ENCODE data around the gene DHX38.
A peak's percentile ranks its signal among the peaks of the same experiment; 100 is the strongest.

DHX38 gene

DNA sequence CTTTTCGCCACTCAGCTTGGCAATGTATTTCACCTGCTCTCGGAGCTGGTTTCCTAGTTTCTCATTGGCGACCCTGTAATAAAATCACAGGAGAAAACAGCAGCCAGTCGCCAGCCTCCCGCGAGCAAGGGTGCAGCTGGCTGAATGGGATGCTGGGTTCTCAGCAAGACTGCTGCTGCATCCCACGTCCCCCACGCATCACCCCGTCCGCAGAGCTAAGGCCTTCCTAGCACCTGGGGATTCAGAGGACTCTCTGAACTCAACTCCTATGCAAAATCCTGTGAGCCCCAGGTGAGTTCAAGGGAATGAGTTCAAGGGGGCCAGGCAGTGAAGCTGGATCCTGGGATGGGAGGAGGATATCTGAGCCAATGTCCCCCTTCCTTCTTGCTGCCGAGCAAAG lies 29.3 kb downstream of the DHX38 start:
- Mint-ChIP-seq H3K36me3 (no peaks in the 10 kb centered on the region), H3K4me1 (no peaks in the 10 kb centered on the region), H3K27ac (no peak overlapping the region), H3K27me3 (peaks cover 11% of the 10 kb centered on the region), H3K4me3 (no peak overlapping the region), H3K9me3 (no peaks in the 10 kb centered on the region)
- DNase-seq = no peak
- CTCF ChIA-PET = interaction anchor here (1.3 kb wide), 1 partner anchor 344 kb away, joined by 3 read pairs; no protein-coding TSS in a partner anchor

GRCh38 chr16:72123426-72123825 lies 29.8 kb downstream of the DHX38 start:
- Mint-ChIP-seq H3K36me3 (no peaks in the 10 kb centered on the region), H3K4me3 (no peak overlapping the region), H3K9me3 (no peaks in the 10 kb centered on the region), H3K27me3 (peaks cover 11% of the 10 kb centered on the region), H3K27ac (no peak overlapping the region), H3K4me1 (no peaks in the 10 kb centered on the region)
- DNase-seq = no peak
- CTCF ChIA-PET = interaction anchor here (2.1 kb wide), 1 partner anchor 343 kb away, joined by 15 read pairs; no protein-coding TSS in a partner anchor

DNA sequence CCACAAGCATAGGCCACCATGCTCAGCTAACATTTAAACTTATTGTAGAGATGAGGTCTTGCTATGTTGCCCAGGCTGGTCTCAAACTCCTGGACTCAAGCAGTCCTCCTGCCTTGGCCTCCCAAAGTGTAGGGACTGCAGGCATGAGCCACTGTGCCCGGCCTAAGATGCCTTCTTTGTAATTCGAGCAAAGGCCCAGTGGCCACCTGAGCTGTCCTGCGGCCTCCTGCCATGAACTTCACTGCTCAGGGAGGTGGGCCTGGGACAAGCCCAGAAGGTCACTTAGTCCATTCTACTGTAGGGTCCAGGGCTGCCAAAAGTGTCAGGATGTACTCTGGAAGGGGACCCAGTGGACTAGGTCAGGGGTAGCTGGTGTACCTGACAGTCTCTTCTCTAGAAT lies 30.5 kb downstream of the DHX38 start:
- DNase-seq = no peak
- Mint-ChIP-seq H3K36me3 (no peaks in the 10 kb centered on the region), H3K4me3 (no peak overlapping the region), H3K27me3 (peaks cover 16% of the 10 kb centered on the region), H3K4me1 (no peaks in the 10 kb centered on the region), H3K9me3 (no peaks in the 10 kb centered on the region), H3K27ac (no peak overlapping the region)
- CTCF ChIA-PET = interaction anchor here (0.5 to 2.1 kb wide), 10 partner anchors 12 to 1755 kb away, joined by 3 to 15 read pairs (median 3); partner anchors contain the start of gene PMFBP1

- CTCF ChIA-PET = interaction anchor here (0.5 to 2.1 kb wide), 13 partner anchors 12 to 1983 kb away, joined by 3 to 15 read pairs (median 3); partner anchors contain the start of gene PMFBP1
Measured at GRCh38 chr16:72124761-72125634, 31.4 kb downstream of the DHX38 start.

GRCh38 chr16:72125635-72126428 lies 32.2 kb downstream of the DHX38 start:
- no peak for DNase-seq
- Mint-ChIP-seq H3K4me3 (no peak overlapping the region), H3K36me3 (no peaks in the 10 kb centered on the region), H3K4me1 (no peaks in the 10 kb centered on the region), H3K27ac (no peak overlapping the region), H3K27me3 (peaks cover 24% of the 10 kb centered on the region), H3K9me3 (no peaks in the 10 kb centered on the region)
- CTCF ChIA-PET = interaction anchor here (0.6 to 2.1 kb wide), 7 partner anchors 12 to 1982 kb away, joined by 3 to 15 read pairs (median 3); no protein-coding TSS in a partner anchor

More at GRCh38 chr16:72124761-72125634, 31.4 kb downstream of the DHX38 start:
- no peak overlapping the region for H3K27ac Mint-ChIP-seq
- no peaks in the 10 kb centered on the region for H3K9me3 Mint-ChIP-seq
- DNase-seq = peak; percentile 72
- no peak overlapping the region for H3K4me3 Mint-ChIP-seq
- H3K27me3 Mint-ChIP-seq = peaks cover 16% of the 10 kb centered on the region
- no peaks in the 10 kb centered on the region for H3K4me1 Mint-ChIP-seq
- no peaks in the 10 kb centered on the region for H3K36me3 Mint-ChIP-seq

GRCh38 chr16:72126429-72126765 lies 32.8 kb downstream of the DHX38 start:
- H3K27me3 Mint-ChIP-seq = peaks cover 25% of the 10 kb centered on the region
- DNase-seq = no peak
- H3K9me3 Mint-ChIP-seq = no peaks in the 10 kb centered on the region
- CTCF ChIA-PET = no interaction called here
- H3K36me3 Mint-ChIP-seq = no peaks in the 10 kb centered on the region
- H3K4me3 Mint-ChIP-seq = no peak overlapping the region
- no peaks in the 10 kb centered on the region for H3K4me1 Mint-ChIP-seq
- no peak overlapping the region for H3K27ac Mint-ChIP-seq

DNA sequence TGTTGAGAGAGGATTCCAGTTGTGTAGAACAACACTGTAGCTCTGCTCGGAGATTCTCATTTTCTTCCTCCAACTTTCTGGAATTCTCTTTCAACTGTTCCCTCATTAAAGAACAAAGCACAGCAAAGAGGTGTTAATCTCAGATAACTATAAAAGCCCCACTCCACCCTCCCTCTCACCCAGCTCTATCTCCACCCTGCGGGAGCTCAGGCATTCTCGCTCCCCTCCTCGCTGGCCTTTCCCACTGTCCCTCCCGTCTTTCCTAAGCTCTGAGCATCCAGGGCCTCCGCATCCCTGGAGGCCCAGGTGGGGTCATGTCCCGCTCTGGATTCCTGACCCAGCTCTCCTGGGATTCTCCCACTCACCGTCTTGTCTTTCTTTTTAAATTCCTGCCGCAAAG lies 35.1 kb downstream of the DHX38 start:
- no peaks in the 10 kb centered on the region for H3K36me3 Mint-ChIP-seq
- CTCF ChIA-PET = interaction anchor here (2.0 kb wide), 1 partner anchor 338 kb away, joined by 8 read pairs; no protein-coding TSS in a partner anchor
- H3K4me3 Mint-ChIP-seq = no peak overlapping the region
- no peaks in the 10 kb centered on the region for H3K9me3 Mint-ChIP-seq
- no peaks in the 10 kb centered on the region for H3K4me1 Mint-ChIP-seq
- peaks cover 25% of the 10 kb centered on the region for H3K27me3 Mint-ChIP-seq
- no peak overlapping the region for H3K27ac Mint-ChIP-seq
- no peak for DNase-seq

DNA sequence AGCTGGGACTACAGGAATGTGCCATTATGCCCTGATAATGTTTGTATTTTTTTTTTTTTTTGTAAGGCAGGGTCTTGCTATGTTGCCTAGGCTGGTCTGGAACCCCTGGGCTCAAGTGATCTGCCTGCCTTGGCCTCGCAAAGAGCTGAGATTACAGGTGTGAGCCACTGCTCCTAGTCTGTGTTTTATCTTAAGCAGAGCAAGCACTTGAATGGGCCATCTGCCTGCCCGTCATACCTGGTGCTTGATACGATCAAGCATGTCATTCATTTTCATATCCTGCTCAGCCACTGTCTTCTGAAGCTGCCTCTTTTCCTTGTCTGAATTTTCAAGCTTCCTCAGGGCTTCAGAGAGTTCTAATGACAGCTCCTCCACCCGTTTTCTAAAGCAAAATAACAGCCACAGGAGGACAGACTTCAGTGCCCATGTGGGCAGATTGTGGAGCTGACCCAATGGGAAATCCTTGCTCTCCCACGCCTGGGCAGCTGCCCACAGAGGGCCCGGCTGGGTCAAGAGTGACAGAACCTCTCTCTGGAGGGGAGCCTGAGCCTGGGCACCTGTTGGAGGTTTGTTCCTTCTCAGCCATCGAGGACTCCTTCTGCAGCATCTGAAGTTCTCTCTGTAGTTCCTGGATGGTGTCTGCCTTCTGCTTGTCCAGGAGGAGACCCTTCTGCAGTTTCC lies 36.5 kb downstream of the DHX38 start:
- Mint-ChIP-seq H3K4me1 (no peaks in the 10 kb centered on the region), H3K27me3 (peaks cover 19% of the 10 kb centered on the region), H3K36me3 (no peaks in the 10 kb centered on the region), H3K9me3 (no peaks in the 10 kb centered on the region), H3K27ac (no peak overlapping the region), H3K4me3 (no peak overlapping the region)
- CTCF ChIA-PET = no interaction called here
- no peak for DNase-seq

DNA sequence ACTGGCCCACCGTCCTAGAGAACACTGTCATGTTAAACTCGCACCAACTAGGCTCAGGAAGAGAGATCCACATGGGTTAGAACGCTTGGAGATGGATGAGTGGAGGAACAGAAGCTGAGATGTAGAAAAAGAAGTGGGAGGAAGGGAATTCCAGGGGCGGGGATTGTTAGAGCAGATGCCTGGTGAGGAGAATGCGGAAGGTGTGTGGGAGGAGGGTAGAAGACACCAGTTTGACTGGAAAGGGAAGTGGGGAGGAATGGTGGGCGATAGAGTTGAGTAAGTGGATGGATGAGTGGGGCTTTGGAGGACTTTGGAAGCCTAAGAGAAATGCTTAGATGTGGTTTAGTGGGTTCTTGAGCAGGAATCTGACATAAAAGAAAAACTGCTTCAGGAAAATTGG lies 37.4 kb downstream of the DHX38 start:
- Mint-ChIP-seq H3K4me3 (no peak overlapping the region), H3K36me3 (no peaks in the 10 kb centered on the region), H3K4me1 (no peaks in the 10 kb centered on the region), H3K9me3 (no peaks in the 10 kb centered on the region), H3K27me3 (peaks cover 14% of the 10 kb centered on the region), H3K27ac (no peak overlapping the region)
- no peak for DNase-seq
- CTCF ChIA-PET = no interaction called here

DNA sequence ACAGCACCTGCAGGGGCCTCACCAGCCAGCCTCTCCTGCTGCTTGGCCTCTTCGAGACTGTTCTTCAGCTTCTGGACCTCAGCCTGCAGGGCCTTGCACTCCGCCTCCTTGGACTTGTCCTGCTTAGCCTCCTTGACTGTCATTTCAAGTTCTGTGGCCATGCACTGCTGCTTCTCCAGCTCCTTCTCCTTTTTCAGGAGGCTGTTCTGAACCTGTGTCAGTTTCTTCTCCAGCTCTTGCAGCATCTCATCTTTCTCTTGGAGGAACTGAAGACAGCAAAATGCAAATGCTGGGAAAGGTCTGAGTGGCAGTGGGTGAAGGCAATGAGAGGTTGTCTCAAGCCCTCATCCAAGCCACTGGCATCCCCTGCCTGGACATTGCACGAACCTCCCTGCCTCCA lies 39.1 kb downstream of the DHX38 start:
- Mint-ChIP-seq H3K9me3 (no peaks in the 10 kb centered on the region), H3K36me3 (no peaks in the 10 kb centered on the region)
- CTCF ChIA-PET = no interaction called here

DNA sequence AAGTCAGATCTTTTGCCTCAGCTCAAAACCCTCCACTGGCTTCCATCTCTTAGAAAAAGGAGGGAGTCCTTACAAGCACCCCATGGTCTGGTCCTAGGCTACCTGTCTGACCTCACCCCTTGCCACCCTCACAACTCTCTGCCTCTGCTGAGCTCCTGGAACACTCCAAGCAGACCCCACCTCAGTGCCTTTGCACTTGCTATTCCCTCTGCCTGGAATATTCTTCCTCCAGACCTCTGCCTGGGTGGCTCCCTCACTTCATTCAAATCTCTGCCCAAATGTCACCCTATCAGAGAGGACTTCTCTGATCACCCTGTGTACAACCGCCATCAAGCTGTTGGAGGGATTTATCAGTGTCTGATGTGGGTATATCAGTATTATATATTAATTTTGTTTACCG lies 40.9 kb downstream of the DHX38 start:
- no peaks in the 10 kb centered on the region for H3K4me1 Mint-ChIP-seq
- DNase-seq = no peak
- H3K27ac Mint-ChIP-seq = no peak overlapping the region
- no peaks in the 10 kb centered on the region for H3K36me3 Mint-ChIP-seq
- peaks cover 9% of the 10 kb centered on the region for H3K27me3 Mint-ChIP-seq
- H3K4me3 Mint-ChIP-seq = no peak overlapping the region
- no peaks in the 10 kb centered on the region for H3K9me3 Mint-ChIP-seq
- CTCF ChIA-PET = no interaction called here

More for the DNA sequence above, 39.1 kb downstream of the DHX38 start:
- Mint-ChIP-seq H3K4me3 (no peak overlapping the region), H3K27ac (no peak overlapping the region), H3K27me3 (peaks cover 14% of the 10 kb centered on the region), H3K4me1 (no peaks in the 10 kb centered on the region)
- no peak for DNase-seq

- CTCF ChIA-PET = interaction anchor here (1.2 kb wide), 1 partner anchor 12 kb away, joined by 3 read pairs; no protein-coding TSS in a partner anchor
- no peak for DNase-seq
- H3K4me1 Mint-ChIP-seq = no peaks in the 10 kb centered on the region
- no peaks in the 10 kb centered on the region for H3K9me3 Mint-ChIP-seq
- no peak overlapping the region for H3K27ac Mint-ChIP-seq
- no peak overlapping the region for H3K4me3 Mint-ChIP-seq
- no peaks in the 10 kb centered on the region for H3K27me3 Mint-ChIP-seq
- no peaks in the 10 kb centered on the region for H3K36me3 Mint-ChIP-seq
Measured at GRCh38 chr16:72137380-72138063, 43.9 kb downstream of the DHX38 start.

DNA sequence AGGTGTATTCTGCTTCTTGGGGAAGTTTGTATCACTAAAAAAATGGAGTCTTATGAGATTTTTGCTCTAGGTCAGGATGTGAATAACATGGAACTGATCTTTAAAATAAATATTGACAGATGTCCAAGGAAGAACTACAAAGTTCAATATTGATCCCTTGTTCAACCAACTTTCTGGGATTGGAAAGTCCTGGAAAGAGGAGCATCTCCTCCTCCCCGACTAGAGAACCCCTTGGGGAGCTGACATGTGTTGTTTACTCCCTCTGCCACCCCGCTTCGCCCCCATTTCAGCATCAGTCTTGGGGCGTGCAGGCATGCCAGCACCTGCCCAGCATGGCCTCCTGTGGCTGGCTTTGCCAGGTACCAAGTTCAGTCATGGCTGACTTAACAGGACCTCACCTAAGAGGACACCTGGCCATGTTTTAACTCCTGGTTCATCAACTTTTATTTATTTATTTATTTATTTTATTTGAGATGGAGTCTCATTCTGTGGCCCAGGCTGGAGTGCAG lies 44.5 kb downstream of the DHX38 start:
- no peaks in the 10 kb centered on the region for H3K4me1 Mint-ChIP-seq
- no peaks in the 10 kb centered on the region for H3K36me3 Mint-ChIP-seq
- H3K27me3 Mint-ChIP-seq = no peaks in the 10 kb centered on the region
- no peak overlapping the region for H3K27ac Mint-ChIP-seq
- no peaks in the 10 kb centered on the region for H3K9me3 Mint-ChIP-seq
- H3K4me3 Mint-ChIP-seq = no peak overlapping the region
- no peak for DNase-seq
- CTCF ChIA-PET = interaction anchor here (1.2 kb wide), 1 partner anchor 13 kb away, joined by 3 read pairs; no protein-coding TSS in a partner anchor
